Hepatocyte (in vitro differentiated cells): ENCODE results near the gene EFNA4.

Experiments used
- EZH2 ChIP-seq: fragments of 200-600 bp; sonication (generic); IDR thresholded peaks from 2 replicates; pipeline ENCODE4 v1.6.1; 2016; ENCODE audit warnings: antibody characterized with exemption, mild to moderate bottlenecking, borderline replicate concordance
- EZH2phosphoT487 ChIP-seq: fragments of 200-600 bp; sonication (generic); IDR thresholded peaks from one replicate; pipeline ENCODE4 v1.6.1; 2018; ENCODE audit warnings: antibody characterized with exemption, mild to moderate bottlenecking, low read depth, moderate library complexity; ENCODE audit not compliant: unreplicated experiment, severe bottlenecking
- TF ChIP-seq, protein P1 (sequence below): fragments of 200-600 bp; sonication (generic); IDR thresholded peaks from 2 replicates; pipeline ENCODE4 v1.5.1; 2016; ENCODE audit warnings: antibody characterized with exemption, mild to moderate bottlenecking; ENCODE audit not compliant: poor library complexity

DNA sequence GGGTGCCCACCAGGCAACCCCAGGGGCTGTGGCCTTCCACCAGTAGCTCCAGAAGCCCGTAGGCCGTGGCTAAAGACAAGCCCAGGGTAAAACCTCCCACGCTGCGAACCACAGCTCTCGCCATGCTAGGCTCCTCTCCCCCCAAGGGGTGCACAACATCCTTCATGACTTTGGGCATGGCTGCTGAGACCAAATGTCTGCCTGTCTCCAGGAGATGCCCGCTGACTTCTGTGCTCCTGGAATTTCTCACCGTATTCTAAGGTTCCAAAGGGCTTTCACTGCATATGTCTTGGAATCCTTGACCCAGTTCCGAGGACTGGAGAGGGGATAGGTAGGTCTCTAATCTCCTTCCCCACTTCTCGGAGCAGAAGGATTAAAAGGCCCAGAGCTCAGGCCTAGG lies 30.0 kb upstream of the EFNA4 start, which contains the start of the genes DCST1 and DCST2:
- TF ChIP-seq, protein P1, sequence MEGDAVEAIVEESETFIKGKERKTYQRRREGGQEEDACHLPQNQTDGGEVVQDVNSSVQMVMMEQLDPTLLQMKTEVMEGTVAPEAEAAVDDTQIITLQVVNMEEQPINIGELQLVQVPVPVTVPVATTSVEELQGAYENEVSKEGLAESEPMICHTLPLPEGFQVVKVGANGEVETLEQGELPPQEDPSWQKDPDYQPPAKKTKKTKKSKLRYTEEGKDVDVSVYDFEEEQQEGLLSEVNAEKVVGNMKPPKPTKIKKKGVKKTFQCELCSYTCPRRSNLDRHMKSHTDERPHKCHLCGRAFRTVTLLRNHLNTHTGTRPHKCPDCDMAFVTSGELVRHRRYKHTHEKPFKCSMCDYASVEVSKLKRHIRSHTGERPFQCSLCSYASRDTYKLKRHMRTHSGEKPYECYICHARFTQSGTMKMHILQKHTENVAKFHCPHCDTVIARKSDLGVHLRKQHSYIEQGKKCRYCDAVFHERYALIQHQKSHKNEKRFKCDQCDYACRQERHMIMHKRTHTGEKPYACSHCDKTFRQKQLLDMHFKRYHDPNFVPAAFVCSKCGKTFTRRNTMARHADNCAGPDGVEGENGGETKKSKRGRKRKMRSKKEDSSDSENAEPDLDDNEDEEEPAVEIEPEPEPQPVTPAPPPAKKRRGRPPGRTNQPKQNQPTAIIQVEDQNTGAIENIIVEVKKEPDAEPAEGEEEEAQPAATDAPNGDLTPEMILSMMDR: no peak
- TF ChIP-seq EZH2: no peak
- TF ChIP-seq EZH2phosphoT487: no peak
